ENCODE data around the gene LAMB1.

- TF ChIP-seq CTCF (conservative IDR thresholded peaks at IDR 0.05 in 1 of 2, IDR thresholded peaks at IDR 0.05 in 1 of 2; ENCODE audit: extremely low read depth in 1 of 2, insufficient read depth in 1 of 2, low read depth in 1 of 2, low read length in 2 of 2) (no peak), EZH2 (IDR thresholded peaks at IDR 0.05; ENCODE audit: borderline replicate concordance, low read length) (no peak)
Observed at GRCh38 chr7:108008240-108008639, 5.3 kb upstream of the LAMB1 start.
